Measurements from ENCODE around the gene AVP.

AVP gene

DNA sequence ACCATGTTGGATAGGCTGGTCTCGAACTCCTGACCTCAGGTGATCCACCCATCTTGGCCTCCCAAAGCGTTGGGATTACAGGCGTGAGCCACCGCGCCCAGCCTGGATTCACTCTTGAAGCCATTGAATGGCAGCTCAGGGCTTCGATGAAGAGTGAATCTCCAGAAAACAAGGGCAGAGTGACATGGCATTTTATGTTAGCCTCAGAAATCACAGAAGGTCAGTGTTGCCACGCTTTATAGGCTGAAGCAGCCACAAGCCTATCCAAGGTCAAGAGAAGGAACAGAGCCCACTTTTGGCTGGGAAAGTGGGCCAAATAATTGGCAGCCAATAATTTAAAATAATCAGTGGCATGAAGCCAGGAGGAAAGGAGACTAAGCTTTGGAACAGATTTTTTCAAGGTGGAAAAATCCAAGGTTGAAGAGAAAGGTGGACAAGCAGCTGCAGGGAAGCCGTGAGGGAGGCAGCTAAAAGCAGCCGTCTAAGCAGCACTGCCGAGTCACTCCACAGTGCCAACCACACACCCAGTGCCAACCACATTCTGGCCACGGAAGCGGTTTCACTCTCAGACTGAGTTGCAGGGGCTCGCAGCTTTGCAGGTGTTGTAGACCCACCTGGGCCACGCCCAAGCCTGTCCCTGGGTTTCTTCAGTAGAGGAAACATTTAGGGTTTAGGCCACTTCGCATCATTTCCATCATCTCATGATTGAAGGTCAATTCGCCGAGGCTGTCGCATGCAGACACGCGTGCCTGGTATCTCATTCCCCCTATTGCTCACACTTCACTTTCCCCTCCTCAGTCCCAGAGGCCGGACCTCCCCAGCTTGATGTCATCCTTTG is 17.4 kb upstream of the AVP start:
- H3K4me3 ChIP-seq (ENCODE audit: low read depth, low read length) = no peak overlapping the region
- no peak for DNase-seq (ENCODE audit: low read depth)
- TF ChIP-seq, protein P1, sequence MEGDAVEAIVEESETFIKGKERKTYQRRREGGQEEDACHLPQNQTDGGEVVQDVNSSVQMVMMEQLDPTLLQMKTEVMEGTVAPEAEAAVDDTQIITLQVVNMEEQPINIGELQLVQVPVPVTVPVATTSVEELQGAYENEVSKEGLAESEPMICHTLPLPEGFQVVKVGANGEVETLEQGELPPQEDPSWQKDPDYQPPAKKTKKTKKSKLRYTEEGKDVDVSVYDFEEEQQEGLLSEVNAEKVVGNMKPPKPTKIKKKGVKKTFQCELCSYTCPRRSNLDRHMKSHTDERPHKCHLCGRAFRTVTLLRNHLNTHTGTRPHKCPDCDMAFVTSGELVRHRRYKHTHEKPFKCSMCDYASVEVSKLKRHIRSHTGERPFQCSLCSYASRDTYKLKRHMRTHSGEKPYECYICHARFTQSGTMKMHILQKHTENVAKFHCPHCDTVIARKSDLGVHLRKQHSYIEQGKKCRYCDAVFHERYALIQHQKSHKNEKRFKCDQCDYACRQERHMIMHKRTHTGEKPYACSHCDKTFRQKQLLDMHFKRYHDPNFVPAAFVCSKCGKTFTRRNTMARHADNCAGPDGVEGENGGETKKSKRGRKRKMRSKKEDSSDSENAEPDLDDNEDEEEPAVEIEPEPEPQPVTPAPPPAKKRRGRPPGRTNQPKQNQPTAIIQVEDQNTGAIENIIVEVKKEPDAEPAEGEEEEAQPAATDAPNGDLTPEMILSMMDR (IDR thresholded peaks at IDR 0.05; ENCODE audit: low read depth, low read length, missing control alignments) = no peak

DNA sequence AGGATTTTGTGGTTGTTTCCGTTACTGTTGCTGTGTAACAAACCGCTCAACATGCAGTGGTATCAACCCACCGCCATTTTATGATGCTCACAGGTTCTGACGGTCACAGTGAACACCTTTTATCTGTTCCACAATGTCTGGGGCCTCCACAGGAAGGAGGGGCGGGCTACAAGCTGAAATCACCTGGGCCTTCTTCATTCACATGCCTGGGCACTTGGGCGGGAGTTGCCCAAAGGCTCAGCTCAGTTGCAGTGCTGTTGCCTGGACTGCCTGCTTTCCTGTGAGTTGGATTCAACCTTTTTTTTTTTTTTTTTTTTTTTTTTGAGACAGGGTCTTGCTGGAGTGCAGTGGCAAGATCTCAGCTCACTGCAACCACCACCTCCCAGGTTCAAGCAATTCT is 16.7 kb upstream of the AVP start:
- H3K4me3 ChIP-seq (ENCODE audit: low read depth, low read length) = no peak overlapping the region
- no peak for DNase-seq (ENCODE audit: low read depth)
- TF ChIP-seq, protein P1 (IDR thresholded peaks at IDR 0.05; ENCODE audit: low read depth, low read length, missing control alignments) = no peak

DNA sequence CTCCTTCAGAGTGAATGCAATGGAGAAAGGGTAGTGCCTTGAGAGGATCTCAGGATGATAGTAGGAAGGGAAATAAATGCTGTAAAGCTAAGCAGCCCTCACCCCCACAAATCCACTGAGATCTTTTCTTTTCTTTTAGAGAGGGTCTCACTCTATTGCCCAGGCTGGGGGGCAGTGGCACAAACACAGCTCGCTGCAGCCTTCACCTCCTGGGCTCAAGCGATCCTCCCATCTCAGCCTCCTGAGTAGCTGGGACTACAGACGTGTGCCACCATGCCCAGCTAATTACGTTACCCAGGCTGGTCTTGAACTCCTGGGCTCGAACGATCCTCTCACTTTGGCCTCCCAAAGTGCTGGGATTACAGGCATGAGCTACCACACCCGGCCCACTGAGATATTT is 16.0 kb upstream of the AVP start:
- DNase-seq (ENCODE audit: low read depth) = no peak
- no peak overlapping the region for H3K4me3 ChIP-seq (ENCODE audit: low read depth, low read length)
- TF ChIP-seq, protein P1 (IDR thresholded peaks at IDR 0.05; ENCODE audit: low read depth, low read length, missing control alignments) = no peak

DNA sequence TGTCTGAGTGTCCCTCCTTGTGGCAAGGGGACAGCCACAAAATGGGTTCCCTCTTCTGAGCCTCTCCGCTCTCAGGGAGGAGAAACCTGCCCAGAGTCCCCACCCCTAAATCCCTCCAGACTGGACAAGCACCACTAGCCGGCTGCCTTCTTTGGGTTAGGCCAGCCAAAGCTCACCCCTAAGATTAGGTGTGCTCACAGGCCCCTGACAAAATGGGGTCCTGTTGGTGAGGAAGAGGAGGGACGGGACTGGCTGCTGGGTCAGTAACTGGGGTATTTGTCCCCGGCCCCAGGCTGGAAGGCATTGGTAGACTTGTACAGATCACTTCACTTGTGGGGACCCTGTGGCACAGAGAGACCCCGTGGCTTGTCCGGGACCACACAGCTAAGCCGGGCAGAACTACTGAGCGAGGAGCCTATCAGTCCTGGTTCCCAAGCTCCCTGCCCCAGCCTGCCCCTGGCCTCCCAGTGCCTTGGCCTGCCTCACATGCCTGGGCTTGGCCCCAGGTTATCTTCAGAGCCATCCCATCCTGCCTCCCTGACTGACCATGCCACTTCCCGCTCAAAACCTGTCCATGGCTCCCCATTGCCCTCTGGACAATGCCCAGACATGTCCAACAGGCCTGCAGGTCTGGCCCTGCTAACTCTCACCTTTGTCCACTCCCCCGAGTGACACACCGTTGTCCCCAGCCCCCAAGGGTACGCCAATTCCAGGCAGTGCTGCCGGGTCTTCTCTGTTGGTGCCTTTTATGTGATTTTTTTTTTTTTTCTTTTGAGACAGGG is 10.5 kb upstream of the AVP start:
- TF ChIP-seq, protein P1 (IDR thresholded peaks at IDR 0.05; ENCODE audit: low read depth, low read length, missing control alignments) = no peak
- H3K4me3 ChIP-seq (ENCODE audit: low read depth, low read length) = no peak overlapping the region
- DNase-seq (ENCODE audit: low read depth) = no peak

DNA sequence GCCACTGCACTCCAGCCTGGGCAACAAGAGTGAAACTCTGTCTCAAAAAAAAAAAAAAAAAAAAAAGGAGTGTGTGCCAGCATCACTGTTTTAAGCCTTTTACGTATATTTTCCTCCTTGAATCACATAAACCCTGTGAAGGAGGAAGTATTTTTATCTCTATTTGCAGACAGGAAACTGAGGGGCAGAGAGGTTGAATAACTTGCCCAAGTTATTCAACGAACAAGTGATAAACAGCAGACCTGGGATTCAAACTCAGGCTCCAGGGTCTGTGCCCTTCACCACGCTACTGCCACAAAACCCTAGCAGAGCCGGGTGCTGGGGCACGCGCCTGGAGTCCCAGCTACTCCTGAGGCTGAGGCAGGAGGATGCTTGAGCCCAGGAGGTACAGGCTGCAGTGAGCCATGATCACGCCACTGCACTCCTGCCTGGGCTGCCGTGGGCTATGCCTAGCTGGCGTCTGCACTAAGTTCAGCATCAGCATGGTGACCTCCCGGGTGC is 9.4 kb upstream of the AVP start:
- no peak for DNase-seq (ENCODE audit: low read depth)
- TF ChIP-seq, protein P1 (IDR thresholded peaks at IDR 0.05; ENCODE audit: low read depth, low read length, missing control alignments) = no peak
- no peak overlapping the region for H3K4me3 ChIP-seq (ENCODE audit: low read depth, low read length)

DNA sequence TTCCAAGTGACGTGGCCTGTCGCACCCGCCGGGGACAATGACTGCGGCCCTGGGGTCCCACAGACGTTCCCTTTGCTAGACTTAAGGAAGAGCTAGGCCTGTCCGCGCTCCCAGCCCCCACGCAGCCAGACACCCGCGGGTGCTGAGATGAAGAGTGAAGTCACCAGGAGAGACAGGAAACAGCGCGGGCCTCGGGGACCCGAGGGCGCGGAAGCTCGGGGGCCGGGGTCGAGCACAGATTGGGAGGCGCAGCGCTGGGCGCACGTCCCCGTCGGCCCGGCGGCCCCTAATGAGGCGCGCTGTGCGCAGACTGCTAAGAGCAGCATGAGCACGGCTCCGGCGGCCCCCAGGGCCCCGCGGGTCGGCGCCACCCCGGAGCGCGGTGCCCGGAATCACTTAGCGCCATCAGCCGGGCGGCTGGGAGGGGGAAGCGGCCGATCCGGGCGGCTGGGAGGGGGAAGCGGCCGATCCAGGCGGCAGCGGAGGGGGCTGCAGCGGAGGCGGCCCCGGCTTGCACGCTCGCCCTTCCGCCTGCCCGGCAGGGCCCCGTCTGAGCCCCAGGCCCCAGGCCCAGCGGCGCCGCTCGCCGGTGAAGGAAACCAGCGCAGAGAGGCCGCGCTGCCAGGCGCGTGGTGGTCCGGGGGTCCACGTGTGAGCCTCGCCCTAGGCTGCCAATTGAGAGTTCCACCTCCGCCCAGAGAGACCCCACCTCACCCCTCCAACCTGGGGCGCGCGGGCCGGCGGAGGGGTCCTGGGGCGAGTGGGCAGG is 8.3 kb upstream of the AVP start:
- H3K4me3 ChIP-seq (ENCODE audit: low read depth, low read length) = peak overlapping the region; percentile 44
- TF ChIP-seq, protein P1 (IDR thresholded peaks at IDR 0.05; ENCODE audit: low read depth, low read length, missing control alignments) = no peak
- DNase-seq (ENCODE audit: low read depth) = no peak
